SW480 (cell line): ENCODE results near the gene SPHK2.
A peak's percentile ranks its signal among the peaks of the same experiment; 100 is the strongest.
"Not testable (repeated sequence)": the region's sequence is repeated elsewhere in the genome, so short reads cannot be mapped to it uniquely, and the experiment has no call there.

Experiments used
- DNase-seq: peaks from one replicate; pipeline ENCODE4 v3.0.0-alpha.2; 2016; ENCODE audit warnings: low spot score

Gene SPHK2

GRCh38 chr19:48637449-48637947 is 18.2 kb downstream of the SPHK2 start:
- peak; percentile 99 for DNase-seq

GRCh38 chr19:48637948-48638830 is 18.9 kb downstream of the SPHK2 start:
- DNase-seq: peak; percentile 99

GRCh38 chr19:48638831-48639381 is 19.6 kb downstream of the SPHK2 start:
- no peak for DNase-seq

DNA sequence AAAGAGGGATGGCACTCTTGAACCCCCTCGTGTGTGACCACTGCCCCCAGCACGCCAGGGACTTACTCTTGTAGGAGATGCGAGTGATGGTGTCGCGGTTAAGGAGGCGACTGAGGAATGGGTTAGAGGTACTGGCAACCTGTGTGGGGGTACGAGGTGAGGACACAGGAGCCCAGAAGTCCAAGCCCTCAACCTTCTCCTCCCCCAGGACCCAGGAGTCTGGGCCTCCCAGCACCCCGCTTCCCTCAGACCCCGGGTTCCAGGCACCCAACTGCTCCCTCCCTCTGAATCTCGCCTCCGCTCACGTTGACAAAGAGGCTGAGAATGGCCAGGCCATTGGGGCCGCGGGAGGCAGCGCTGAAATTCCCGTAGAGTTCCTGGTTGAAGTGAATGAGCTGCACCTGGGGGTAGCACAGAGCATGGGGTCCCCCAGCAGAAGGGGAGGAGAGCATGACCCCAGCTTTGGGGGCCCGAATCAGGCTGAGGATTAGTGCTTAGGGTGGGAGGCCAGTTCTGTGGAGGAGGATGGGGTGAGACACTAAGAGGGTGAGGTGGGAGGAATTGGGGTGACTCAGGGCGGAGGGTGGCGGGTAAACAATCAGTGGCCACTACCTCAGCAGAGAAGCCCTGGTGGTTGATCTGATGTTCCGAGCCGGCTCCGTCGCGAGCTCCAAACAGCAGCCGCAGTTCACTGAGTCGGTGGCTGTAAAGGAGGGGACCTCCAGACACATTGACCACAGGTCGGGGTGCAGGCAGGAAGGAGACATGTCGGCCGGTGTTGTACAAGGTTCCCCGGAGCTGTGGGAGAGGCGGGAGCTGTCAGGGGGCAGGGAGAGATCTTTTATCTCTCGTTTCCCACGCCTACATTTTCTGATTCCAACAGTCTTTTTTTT is 20.4 kb downstream of the SPHK2 start:
- peak; percentile 58 for DNase-seq

GRCh38 chr19:48641850-48642249 is 22.5 kb downstream of the SPHK2 start:
- DNase-seq: no peak

DNA sequence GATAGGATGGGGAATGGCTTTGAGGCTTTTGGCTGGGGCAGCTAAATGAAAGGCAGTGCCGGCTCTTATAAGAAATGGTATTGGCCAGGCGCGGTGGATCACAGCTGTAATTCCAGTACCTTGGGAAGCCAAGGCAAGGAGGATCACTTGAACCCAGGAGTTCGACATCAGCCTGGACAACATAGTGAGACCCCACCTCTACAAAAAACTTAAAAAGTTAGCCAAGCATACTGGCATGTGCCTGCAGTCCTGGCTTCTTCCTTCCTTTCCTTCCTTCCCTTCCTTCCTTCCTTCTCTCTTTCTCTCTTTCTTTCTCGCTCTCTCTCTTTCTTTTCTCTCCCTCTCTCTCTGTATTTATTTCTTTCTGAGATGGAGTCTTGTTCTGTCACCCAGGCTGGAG is 23.6 kb downstream of the SPHK2 start:
- DNase-seq: no peak

GRCh38 chr19:48644355-48644754 is 25.0 kb downstream of the SPHK2 start:
- DNase-seq: no peak

- DNase-seq: peak; percentile 90
Measured at GRCh38 chr19:48644839-48645619, 25.7 kb downstream of the SPHK2 start.

DNA sequence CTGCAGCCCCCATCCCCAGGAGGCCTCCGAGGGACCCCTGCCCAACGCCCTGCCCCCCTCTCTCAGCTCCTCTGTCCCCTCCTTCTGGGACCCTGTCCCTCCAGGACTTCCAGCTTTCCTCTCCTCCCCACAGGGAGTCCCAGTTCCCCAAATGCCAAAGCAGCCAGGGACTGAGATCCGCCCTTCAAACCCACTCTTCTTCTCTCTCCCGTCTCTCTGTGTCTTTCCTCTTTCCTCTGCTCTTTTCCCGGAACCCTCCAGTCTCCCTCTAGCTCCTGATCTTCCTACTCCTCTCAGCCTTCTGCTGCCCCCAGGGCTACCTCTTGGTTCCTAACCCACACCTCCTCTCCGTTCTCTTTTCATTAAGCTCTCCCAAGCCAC is 26.3 kb downstream of the SPHK2 start:
- DNase-seq: peak; percentile 68

DNA sequence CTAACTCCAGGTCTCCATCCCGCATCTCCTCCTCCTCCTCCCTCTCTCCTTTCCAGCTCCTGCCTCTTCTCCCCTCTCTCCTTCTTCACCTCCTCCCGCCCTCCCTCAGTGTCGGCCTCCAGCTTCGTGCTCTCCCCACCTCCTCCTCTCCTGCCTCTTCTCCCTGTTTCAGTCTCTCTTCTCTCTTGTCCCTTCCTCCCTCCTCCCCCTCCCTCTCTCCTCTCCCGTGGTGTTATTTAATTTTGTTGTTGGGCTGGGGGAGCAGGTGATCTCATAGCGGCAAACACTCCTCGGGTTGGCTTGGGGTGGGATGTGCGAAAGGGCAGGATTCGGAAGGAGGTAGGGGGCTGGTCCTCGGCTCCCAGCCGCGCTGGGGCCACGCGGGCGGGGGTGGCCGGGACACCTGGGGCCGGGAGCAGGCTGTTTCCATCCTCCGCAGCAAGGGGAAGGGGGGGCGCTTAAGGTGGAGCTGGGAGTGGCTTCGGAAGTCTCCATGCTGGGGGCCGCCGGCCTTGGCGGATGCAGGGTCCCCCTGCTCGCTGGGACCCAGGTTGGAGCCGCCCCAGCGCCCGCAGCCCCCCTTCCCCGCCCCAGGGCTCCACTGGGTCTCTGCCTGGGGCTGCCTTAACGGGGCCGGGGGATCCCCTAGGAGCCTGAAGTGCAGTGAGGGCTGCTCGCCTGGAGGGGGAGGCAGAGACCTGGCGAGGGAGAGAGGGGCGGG is 26.9 kb downstream of the SPHK2 start, which contains the start of gene CA11:
Gene CA11, minus strand, starts transcription at position 187 of the 721 bp plus-strand sequence. CDS start 555 bp downstream, outside the sequence.
- DNase-seq: peak; percentile 90

GRCh38 chr19:48646722-48647216 is 27.5 kb downstream of the SPHK2 start:
- no peak for DNase-seq

DNA sequence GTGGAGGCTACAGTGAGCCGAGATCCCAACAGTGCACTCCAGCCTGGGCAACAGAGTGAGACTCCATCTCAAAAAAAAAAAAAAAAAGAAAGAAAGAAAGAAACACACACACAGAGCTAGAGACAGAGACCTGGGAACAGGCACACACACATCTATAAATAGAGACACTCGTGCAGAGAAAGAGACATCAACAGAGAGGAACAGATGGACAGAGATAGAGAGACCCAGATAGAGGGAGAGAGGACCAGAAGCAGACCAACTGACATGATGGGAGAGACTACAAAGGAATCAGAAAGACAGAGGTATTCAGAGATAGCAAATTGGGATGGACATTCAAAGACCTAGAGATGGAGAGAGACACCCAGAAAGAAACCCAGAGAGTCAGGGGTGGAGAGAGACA is 28.8 kb downstream of the SPHK2 start:
- DNase-seq: no peak

DNA sequence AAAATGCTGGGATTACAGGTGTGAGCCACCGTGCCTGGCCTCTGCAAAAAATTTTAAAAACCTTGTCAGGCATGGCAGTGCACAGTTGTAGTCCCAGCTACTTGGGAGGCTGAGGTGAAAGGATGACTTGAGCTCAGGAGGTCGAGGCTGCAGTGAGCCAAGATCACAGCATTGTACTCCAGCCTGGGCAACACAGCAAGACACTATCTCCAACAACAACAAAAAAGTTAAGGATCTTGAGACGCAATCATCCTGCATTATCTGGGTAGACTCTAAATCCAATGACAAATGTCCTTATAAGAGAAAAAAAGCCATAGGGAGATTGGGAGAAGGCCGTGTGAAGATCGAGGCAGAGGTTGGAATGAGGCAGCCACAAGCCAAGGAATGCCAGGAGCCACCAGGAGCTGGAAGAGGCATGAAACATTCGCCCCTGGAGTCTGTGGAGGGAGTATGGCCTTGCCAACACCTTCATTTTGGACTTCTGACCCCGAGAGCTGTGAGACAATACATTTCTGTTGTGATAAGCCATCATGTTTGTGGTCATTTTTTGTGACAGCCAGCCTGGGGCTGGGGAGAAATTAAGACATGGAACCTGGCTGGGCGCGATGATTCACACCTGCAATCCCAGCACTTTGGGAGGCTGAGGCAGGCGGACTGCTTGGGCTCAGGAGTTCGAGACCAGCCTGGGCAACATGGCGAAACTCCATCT is 31.8 kb downstream of the SPHK2 start:
- DNase-seq: no peak

GRCh38 chr19:48651683-48652048 is 32.4 kb downstream of the SPHK2 start:
- no peak for DNase-seq

DNA sequence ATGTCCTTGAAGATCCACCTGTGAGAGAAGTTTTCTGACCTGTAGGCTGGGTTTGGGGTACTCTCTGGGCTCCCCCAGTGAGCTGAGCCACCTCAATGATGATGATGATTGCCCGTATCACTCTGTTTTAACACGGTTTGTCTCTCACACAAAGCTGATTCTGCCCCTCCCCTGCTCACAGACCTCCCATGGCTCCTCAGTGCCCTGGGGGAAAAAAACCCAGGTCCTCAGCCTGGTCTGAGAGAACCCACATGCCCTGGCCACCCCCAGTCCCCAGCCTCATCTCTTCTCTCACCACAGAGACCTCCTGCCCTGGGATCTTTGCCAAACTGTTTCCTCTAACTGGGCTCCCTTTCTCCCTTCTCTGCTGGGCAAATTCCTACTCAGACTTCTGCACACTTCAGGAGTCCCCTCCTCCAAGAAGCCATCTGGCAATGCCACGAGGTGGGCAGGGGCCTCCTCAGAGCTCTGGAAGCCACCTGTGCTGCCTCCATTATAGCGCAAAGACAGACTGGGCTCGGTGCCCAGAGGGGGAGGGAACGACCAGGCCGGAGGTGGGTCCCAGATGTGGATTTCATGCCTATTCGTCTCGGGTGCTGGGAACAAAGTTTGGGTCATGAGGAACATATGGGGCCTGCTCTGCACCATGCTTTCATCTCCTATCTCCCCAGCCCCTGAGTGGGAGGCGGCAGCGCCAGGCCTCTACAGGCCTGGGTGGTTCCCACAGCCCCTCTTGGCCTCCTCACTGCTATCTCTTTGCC is 35.2 kb downstream of the SPHK2 start:
- DNase-seq: no peak

GRCh38 chr19:48656840-48657474 is 37.7 kb downstream of the SPHK2 start:
- peak; percentile 89 for DNase-seq

DNA sequence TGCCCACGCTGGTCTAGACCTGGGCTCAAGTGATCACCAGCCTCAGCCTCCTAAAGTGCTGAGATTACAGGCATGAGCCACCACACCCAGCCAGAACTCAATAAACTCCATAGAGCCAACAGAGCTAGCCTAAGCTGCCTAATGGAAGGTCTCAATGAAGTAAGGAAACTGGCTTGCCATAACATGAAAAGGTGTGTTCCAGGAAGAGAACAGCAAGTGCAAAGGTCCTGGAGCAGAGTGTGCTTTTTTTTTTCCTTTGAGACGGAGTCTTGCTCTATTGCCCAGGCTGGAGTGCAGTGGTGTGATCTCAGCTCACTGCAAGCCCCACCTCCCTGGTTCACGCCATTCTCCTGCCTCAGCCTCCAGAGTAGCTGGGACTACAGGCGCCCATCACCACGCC is 38.5 kb downstream of the SPHK2 start:
- DNase-seq: not testable (repeated sequence)

DNA sequence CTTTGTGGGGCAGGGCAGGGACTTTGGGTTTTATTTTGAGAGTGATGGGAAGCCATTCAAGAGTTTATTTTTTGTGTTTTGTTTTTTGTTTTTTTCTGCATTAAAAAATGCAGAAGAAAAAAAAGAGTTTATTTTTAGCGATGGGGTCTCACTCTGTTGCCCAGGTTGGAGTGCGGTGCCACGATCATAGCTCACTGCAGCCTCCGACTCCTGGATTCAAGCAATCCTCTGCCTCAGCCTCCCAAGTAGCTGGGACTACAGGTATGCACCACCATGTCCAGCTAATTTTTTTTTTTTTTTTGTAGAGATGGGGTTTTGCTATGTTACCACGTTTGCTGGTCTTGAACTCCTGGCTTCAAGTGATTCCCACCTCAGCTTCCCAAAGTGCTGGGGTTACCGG is 39.2 kb downstream of the SPHK2 start:
- no peak for DNase-seq

DNA sequence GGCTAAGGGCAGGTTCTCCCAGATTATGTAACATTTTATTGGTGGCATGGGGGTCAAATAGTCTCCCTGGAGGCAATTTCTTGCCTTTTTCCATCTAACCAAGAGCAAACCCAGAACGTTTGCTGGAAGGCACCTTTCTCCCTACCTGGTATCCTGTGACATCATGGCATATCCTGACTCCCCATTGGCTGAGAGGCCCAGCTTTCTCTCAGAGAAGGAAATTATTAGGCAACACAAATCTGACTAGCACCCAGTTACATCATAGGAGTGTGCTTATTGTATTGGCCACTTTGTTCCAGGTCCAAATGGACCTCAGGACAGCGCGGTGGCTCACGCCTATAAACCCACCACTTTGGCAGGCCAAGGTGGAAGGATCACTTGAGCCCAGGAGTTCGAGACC is 40.5 kb downstream of the SPHK2 start:
- peak; percentile 60 for DNase-seq
